MM.1S (cell line): ENCODE measurements around the gene NANP.

Experiments
- DNase-seq: peaks from one replicate; pipeline ENCODE4 v3.0.0-alpha.2; 2015
- H2AFZ ChIP-seq: fragments of 300-600 bp; sonication (generic); 2 replicates; pipeline ENCODE4 v1.6.0; 2016; ENCODE audit warnings: antibody characterized with exemption, low read length
- H3F3A ChIP-seq: fragments of 300-600 bp; sonication (generic); 2 replicates; pipeline ENCODE4 v1.6.1; 2016; ENCODE audit warnings: mild to moderate bottlenecking, antibody characterized with exemption, low read length, moderate library complexity, mixed read lengths; ENCODE audit not compliant: insufficient read depth
- H3K27ac ChIP-seq: fragments of 300-600 bp; sonication (generic); 2 replicates; pipeline ENCODE4 v1.5.1; 2016; ENCODE audit warnings: mild to moderate bottlenecking, low read length
- H3K27me3 ChIP-seq: fragments of 300-600 bp; sonication (generic); replicated peaks from 2 replicates; pipeline ENCODE4 v1.6.0; 2016; ENCODE audit warnings: low read length; ENCODE audit not compliant: insufficient read depth
- H3K36me3 ChIP-seq: fragments of 300-600 bp; sonication (generic); replicated peaks from 2 replicates; pipeline ENCODE4 v1.6.1; 2016; ENCODE audit warnings: mild to moderate bottlenecking, low read length, mixed read lengths; ENCODE audit not compliant: insufficient read depth
- H3K4me1 ChIP-seq: fragments of 300-600 bp; sonication (generic); 2 replicates; pipeline ENCODE4 v1.6.1; 2016; ENCODE audit warnings: low read length, mixed read lengths
- H3K4me2 ChIP-seq: fragments of 300-600 bp; sonication (generic); 2 replicates; pipeline ENCODE4 v1.6.0; 2016; ENCODE audit warnings: low read depth, low read length
- H3K4me3 ChIP-seq: fragments of 300-600 bp; sonication (generic); 2 replicates; pipeline ENCODE4 v1.5.1; 2016; ENCODE audit warnings: low read length, mixed read lengths
- H3K79me2 ChIP-seq: fragments of 300-600 bp; sonication (generic); 2 replicates; pipeline ENCODE4 v1.6.1; 2016; ENCODE audit warnings: mixed run types, low read length, mixed read lengths
- H3K9ac ChIP-seq: fragments of 300-600 bp; sonication (generic); 2 replicates; pipeline ENCODE4 v1.6.1; 2016; ENCODE audit warnings: low read length, mixed read lengths
- H3K9me2 ChIP-seq: fragments of 300-600 bp; sonication (generic); replicated peaks from 2 replicates; pipeline ENCODE4 v1.6.1; 2016; ENCODE audit warnings: mild to moderate bottlenecking, low read length, mixed read lengths; ENCODE audit not compliant: insufficient read depth
- H3K9me3 ChIP-seq: fragments of 300-600 bp; sonication (generic); replicated peaks from 2 replicates; pipeline ENCODE4 v1.6.1; 2016; ENCODE audit warnings: mild to moderate bottlenecking, low read length, mixed read lengths; ENCODE audit not compliant: insufficient read depth
- H4K20me1 ChIP-seq: fragments of 300-600 bp; sonication (generic); 2 replicates; pipeline ENCODE4 v1.6.1; 2016; ENCODE audit warnings: mild to moderate bottlenecking, low read length, moderate library complexity, mixed read lengths; ENCODE audit not compliant: insufficient read depth
- EZH2 ChIP-seq: fragments of 300-600 bp; sonication (generic); optimal IDR thresholded peaks from 2 replicates; pipeline ENCODE3; 2017; ENCODE audit warnings: low read depth, mild to moderate bottlenecking, antibody characterized with exemption, low read length, mixed read lengths
- EZH2phosphoT487 ChIP-seq: fragments of 300-600 bp; sonication (generic); IDR thresholded peaks from 2 replicates; pipeline ENCODE4 v1.6.1; 2018; ENCODE audit warnings: antibody characterized with exemption, low read length
- TF ChIP-seq, protein P1 (sequence below): fragments of 300-600 bp; sonication (generic); IDR thresholded peaks from 2 replicates; pipeline ENCODE4 v1.5.1; 2016; ENCODE audit warnings: antibody characterized with exemption, low read length, mixed read lengths

The NANP gene

DNA sequence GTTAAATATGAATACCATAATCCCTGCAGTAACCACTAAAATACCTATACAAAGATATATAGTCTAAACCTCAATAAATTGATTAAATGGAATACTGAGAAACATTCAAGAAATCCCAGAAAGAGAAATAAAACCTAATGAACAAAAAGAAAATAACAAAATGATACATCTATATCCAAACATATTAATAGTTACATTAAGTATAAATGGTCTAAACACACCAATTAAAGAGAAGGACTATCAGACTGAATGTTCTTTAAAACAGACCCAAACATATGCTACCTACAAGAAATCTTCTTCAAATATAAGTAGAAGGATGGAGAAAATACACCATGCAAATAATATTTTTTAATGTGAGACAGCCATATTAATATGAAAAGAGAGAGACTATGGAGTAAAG lies 60.5 kb downstream of the NANP start:
- Histone ChIP-seq H3K79me2 (no peaks in the 10 kb centered on the region), H3K9me2 (no peaks in the 10 kb centered on the region), H3K36me3 (no peaks in the 10 kb centered on the region), H3K27me3 (no peaks in the 10 kb centered on the region), H2AFZ (no peak overlapping the region), H4K20me1 (no peaks in the 10 kb centered on the region), H3K4me2 (no peak overlapping the region), H3K4me3 (no peak overlapping the region), H3F3A (no peaks in the 10 kb centered on the region), H3K9me3 (no peaks in the 10 kb centered on the region), H3K27ac (no peak overlapping the region), H3K4me1 (no peaks in the 10 kb centered on the region), H3K9ac (no peak overlapping the region)
- DNase-seq, result no peak
- TF ChIP-seq EZH2phosphoT487 (no peak), EZH2 (no peak)
- TF ChIP-seq, protein P1, sequence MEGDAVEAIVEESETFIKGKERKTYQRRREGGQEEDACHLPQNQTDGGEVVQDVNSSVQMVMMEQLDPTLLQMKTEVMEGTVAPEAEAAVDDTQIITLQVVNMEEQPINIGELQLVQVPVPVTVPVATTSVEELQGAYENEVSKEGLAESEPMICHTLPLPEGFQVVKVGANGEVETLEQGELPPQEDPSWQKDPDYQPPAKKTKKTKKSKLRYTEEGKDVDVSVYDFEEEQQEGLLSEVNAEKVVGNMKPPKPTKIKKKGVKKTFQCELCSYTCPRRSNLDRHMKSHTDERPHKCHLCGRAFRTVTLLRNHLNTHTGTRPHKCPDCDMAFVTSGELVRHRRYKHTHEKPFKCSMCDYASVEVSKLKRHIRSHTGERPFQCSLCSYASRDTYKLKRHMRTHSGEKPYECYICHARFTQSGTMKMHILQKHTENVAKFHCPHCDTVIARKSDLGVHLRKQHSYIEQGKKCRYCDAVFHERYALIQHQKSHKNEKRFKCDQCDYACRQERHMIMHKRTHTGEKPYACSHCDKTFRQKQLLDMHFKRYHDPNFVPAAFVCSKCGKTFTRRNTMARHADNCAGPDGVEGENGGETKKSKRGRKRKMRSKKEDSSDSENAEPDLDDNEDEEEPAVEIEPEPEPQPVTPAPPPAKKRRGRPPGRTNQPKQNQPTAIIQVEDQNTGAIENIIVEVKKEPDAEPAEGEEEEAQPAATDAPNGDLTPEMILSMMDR, result no peak
